ENCODE measurements around the gene USP25. TPM values are rescaled to one million over a fixed set of nuclear protein-coding genes. Genes with fewer than 3 reads are reported as not detected.

The USP25 gene
- total RNA-seq, 1 donor: 33.7 TPM

DNA sequence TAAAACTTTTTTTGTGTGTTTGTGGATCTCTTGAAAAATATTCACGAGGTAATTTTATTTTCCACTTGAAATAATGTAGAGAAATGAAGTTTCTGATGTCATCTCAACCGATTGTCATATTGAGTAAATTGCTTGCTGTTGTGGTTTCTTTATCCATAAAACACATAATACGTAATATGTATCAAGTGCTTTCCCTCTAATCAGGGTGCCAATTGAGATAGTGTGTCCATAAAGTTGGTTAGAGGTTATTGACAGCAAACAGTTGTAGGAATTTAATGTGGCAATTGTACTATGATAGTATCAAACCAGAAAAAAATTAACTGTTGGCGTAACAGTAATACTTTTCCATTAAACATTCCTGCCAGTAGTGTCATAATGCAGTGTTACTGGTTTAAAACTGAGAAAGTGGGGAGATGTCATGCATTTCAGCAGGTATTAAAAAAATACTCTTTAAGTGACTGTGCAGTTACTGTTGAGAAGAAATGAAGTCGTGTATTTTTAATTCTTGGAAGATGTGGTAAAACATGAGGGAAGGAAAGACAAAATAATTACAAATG lies 38.3 kb downstream of the USP25 start:
- no peak for DNase-seq (ENCODE audit: low read depth)
- TF ChIP-seq, protein P1, sequence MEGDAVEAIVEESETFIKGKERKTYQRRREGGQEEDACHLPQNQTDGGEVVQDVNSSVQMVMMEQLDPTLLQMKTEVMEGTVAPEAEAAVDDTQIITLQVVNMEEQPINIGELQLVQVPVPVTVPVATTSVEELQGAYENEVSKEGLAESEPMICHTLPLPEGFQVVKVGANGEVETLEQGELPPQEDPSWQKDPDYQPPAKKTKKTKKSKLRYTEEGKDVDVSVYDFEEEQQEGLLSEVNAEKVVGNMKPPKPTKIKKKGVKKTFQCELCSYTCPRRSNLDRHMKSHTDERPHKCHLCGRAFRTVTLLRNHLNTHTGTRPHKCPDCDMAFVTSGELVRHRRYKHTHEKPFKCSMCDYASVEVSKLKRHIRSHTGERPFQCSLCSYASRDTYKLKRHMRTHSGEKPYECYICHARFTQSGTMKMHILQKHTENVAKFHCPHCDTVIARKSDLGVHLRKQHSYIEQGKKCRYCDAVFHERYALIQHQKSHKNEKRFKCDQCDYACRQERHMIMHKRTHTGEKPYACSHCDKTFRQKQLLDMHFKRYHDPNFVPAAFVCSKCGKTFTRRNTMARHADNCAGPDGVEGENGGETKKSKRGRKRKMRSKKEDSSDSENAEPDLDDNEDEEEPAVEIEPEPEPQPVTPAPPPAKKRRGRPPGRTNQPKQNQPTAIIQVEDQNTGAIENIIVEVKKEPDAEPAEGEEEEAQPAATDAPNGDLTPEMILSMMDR (IDR thresholded peaks at IDR 0.05; ENCODE audit: insufficient read depth, low read depth, low read length): no peak
- no peak overlapping the region for H3K4me3 ChIP-seq (ENCODE audit: low read depth, low read length)

DNA sequence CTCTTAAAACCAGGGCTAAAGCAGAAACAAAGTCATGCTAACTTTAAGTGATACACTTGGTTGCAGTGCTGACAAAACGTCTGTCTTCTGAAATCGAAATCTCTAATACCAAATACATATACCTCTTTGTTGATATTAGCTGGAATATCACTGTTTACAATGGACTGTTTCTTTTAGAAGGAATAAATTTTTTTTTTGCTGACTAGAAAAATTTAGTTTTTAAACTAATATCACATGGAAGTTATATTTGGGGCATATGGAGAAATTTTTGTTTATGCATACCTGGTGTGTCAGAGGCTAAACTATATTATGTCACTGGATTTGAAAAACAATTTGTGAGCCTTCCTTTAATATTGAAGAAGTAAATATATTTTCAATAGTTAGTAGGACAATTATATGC lies 39.1 kb downstream of the USP25 start:
- no peak overlapping the region for H3K4me3 ChIP-seq (ENCODE audit: low read depth, low read length)
- no peak for DNase-seq (ENCODE audit: low read depth)
- TF ChIP-seq, protein P1 (IDR thresholded peaks at IDR 0.05; ENCODE audit: insufficient read depth, low read depth, low read length): no peak

DNA sequence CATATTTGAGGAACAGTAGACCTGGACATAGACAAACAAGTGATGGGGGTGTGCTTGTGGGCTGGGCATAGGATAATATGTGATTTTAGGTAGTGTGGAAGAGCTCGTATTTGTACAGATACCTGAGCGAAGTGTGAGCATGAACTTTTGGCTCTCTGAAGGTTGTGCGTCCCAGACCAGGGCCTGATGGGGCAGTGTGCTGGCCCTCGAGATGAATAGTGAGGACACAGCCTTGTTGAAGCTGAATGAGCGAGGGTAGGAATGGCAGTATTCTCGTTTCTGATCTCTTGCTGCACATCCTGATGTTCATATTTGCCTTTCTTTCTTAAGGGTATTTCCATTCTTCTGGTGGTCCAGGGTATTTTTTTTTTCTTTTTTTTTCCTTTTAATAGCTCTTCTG lies 41.5 kb downstream of the USP25 start:
- no peak for DNase-seq (ENCODE audit: low read depth)
- TF ChIP-seq, protein P1 (IDR thresholded peaks at IDR 0.05; ENCODE audit: insufficient read depth, low read depth, low read length): no peak
- no peak overlapping the region for H3K4me3 ChIP-seq (ENCODE audit: low read depth, low read length)

DNA sequence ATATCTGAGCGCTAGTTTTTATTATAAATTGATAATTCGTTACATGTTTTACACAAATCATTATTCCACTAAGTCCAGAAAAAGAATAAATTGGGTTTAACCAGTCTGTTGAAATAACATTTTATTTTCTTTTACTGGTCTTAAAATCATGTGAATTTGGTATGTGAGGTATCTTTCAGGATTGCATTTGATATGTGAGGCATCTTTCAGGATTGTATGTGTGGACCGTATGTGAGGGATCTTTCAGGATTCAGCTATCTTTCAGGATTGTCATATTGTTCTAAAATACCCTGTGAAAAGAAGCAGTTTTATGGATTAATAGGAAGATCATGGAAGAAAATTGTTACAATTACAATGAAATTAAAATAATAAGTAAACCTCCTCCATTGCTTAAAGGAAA lies 42.9 kb downstream of the USP25 start:
- TF ChIP-seq, protein P1 (IDR thresholded peaks at IDR 0.05; ENCODE audit: insufficient read depth, low read depth, low read length): no peak
- DNase-seq (ENCODE audit: low read depth): no peak
- no peak overlapping the region for H3K4me3 ChIP-seq (ENCODE audit: low read depth, low read length)

DNA sequence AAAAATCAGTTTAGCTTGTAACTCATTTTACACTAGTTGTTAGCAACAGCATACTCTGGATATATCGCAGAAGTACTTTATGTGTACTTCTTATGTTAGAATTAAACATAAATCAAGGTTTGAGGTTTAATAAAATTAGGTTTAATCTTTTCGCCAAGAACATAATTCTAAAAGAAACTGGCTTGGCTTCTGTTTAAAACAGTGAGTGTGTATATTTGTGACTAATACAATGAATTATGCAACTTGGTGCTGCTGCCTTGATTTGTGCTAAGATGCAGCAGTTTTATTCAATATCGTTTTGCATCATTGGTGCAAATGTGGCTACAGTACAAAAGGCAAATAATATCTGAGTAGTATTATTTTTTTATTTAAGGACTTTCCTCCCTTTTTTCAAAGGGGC lies 44.8 kb downstream of the USP25 start:
- no peak overlapping the region for H3K4me3 ChIP-seq (ENCODE audit: low read depth, low read length)
- DNase-seq (ENCODE audit: low read depth): peak; percentile 68
- TF ChIP-seq, protein P1 (IDR thresholded peaks at IDR 0.05; ENCODE audit: insufficient read depth, low read depth, low read length): no peak

DNA sequence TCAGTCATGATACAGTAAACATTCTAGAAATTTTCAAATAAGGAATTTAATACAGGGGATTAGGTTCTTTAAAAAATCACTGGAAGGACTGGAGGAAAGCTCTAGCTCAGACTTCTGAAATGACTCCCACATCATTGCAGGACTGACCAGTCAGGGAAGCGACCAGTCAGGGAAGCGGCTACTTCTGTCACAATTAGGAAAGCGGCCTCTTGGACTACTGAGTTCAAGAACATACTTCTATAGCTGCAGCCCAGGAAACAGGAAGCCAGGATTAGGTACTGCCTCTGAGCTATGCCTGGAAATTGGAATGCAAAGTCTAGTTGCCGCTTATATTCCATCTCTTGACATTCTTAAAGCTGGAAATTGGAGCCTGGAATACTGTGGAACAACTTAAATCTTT lies 45.5 kb downstream of the USP25 start:
- TF ChIP-seq, protein P1 (IDR thresholded peaks at IDR 0.05; ENCODE audit: insufficient read depth, low read depth, low read length): no peak

DNA sequence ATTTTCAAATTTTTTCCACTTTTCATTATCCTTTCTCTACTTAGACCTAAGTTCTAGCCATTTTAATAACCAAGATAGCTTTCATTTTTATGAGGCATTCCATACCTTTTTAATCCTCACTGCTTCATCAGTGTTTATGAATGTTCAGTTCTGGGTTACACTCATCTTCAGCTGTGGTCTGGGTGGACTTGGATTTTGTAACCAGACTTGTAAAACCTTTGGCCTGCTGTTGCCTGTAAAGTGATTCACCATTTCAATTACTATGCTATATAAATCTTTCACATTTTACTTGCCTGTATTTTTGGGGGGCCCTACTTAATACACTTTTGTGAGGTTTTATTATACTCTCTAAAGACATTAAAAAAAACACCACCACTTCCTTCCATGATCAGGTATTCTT lies 46.2 kb downstream of the USP25 start:
- peak; percentile 95 for DNase-seq (ENCODE audit: low read depth)
- TF ChIP-seq, protein P1 (IDR thresholded peaks at IDR 0.05; ENCODE audit: insufficient read depth, low read depth, low read length): no peak
- no peak overlapping the region for H3K4me3 ChIP-seq (ENCODE audit: low read depth, low read length)

More for the DNA sequence above, 45.5 kb downstream of the USP25 start:
- peak; percentile 51 for DNase-seq (ENCODE audit: low read depth)
- no peak overlapping the region for H3K4me3 ChIP-seq (ENCODE audit: low read depth, low read length)

All from fibroblast of villous mesenchyme (primary cell).